HG03103 (cell line): ENCODE data around the gene STRADB.
"Not testable (repeated sequence)": the region's sequence is repeated elsewhere in the genome, so short reads cannot be mapped to it uniquely, and the experiment has no call there.

ENCODE experiments used
- ATAC-seq: cut with Tn5 transposase; IDR thresholded peaks from one replicate; pipeline ENCODE4 v1.9.1; 2021; ENCODE audit warnings: low read depth; ENCODE audit not compliant: unreplicated experiment

STRADB gene, protein sequence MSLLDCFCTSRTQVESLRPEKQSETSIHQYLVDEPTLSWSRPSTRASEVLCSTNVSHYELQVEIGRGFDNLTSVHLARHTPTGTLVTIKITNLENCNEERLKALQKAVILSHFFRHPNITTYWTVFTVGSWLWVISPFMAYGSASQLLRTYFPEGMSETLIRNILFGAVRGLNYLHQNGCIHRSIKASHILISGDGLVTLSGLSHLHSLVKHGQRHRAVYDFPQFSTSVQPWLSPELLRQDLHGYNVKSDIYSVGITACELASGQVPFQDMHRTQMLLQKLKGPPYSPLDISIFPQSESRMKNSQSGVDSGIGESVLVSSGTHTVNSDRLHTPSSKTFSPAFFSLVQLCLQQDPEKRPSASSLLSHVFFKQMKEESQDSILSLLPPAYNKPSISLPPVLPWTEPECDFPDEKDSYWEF

DNA sequence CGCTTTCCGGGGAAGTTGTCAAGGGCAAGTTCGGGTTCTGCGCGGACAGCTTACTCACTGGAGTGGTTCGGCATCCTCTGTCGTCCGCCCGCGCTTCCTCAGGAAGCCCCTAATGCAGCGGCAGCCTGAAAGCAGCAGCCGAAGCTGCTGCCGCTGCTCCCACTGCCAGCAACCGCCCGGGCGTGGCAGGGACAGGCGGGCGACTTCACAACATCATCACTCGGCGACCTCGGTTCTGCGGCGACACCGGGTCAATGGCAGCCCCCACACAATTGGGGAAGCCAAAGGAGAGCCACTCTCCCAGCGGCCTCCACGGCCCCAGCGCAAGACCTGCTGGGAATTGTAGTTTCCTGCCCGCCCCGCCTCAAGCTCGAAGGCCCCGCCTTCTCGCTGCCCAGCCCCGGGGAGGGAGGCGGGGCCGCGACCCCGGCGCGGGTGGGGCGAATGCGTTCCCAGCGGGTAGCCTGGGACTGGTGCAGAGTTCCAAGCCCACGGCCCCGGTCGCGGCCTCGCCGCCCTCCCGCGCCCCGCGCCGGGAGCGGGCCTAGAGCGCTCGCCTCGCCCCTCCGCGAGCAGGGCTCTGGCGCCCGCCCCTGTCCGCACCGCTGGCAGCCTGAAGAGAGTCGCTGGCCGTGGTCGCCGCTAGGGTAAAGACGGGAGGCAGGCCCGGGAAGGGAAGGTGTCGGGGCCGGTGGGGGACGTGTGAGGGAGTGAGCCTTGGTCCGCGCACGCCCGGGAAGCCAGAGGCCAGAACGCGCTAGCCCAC lies at the start of gene STRADB, which contains the start of gene TRAK2:
Gene STRADB, plus strand, starts transcription at position 449 of the 766 bp plus-strand sequence. CDS start 3,101 bp downstream, outside the sequence.
Gene TRAK2, minus strand, starts transcription at position 167 of the 766 bp plus-strand sequence. CDS start 30,951 bp downstream, outside the sequence.
- ATAC-seq, result peak; percentile 93

DNA sequence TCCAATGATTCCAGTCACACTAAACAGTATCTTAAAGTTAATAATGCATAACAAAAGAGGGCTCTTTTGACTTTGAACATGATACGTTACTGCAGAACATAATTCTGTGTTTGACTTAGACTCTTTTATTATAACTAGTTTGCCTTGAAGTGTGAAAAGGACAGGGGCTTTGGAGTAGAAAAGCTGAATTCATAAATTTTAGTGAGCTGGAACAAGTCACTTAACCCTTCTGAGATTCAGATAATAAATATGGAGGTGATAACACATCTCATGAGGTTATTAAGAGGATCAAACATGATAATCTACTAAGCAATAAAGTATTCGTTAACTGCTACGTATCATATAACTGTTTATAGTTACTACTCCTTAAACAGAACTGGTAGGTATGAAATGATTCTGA lies 49.7 kb upstream of the STRADB start:
- ATAC-seq, result no peak

DNA sequence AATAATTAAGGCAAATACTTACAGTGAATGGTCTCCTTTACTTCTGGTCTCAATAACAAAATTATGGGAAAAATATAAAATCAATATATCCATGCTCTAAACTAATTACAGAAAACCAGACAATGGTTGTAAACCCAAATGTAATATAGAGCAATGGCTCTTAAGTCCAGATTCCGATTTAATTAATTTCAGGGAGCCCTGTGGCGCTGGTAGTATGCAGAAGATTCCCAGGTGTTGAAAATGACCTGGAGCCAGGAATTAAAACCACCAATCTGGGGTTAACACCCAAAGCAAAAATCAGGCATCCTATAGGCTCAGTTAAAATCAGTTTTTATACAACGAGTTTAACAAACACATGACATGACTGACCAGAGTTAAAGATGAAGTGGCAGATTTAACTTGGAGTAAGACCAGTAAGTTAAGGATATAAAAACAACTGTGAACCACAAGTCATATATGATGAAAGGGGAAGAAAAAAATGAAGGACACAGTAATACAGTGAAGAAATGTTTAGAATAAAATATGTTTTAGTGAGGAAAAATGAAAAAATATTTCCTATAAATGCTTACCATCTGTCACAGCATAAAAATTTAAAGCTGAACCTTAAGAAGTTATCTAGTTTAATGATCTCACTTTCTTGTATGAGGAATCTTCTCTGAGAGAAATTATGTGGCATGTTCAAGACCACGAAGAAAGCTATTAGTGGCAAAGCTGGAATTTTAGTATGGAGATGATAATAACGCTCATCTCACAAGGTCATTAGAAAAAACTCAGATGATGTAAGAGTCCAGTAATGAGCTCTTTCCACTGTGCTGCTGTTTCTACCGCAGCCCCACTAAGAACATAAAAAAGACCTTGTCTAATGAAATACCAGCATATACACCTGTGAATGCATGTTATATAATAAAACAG lies 48.6 kb upstream of the STRADB start:
- no peak for ATAC-seq

DNA sequence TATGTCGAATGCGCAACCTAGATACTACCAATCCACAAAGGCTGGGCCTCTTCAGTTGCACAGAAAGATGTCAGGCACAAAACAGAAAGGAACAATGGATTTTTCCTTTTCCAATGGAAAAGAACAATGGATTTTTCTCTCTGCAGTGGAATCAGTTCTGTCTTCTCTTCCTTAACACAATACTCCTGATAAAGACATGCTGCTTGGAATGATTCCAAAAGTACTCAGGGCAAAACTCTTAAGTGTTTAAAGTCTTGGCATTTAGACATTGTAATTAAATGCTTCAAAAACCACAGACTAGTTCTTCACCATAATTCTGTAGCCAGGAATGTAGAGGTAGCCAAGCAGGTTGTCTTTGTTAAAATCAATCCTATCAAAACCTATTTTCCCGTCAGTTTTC lies 47.7 kb upstream of the STRADB start:
- no peak for ATAC-seq

DNA sequence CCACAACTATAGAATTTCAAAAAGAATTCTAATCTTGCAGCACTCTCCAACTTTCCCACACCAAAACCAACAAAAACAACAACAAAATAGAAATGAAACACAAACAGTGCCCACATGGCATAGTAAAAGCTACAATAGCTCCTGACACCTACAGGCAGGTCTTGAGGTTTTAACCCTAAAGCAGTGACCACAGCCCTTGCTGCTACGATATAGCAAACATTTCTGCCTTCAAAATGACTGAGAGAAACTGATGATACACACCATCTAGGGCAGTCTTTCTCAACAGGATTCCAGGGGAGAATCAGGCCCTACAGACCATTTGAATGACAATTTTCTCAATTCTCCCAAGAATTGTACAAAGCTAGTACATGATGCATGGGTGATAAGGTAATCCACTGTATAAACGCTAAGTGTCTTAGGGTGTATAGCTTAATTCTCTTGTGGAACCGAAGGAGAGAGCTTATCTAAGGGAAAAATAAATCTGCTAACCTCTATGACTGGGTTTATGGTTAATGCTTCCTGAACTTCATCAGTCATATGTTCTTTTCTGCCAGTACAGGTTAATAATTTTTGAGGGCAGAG lies 46.8 kb upstream of the STRADB start:
- ATAC-seq, result no peak

DNA sequence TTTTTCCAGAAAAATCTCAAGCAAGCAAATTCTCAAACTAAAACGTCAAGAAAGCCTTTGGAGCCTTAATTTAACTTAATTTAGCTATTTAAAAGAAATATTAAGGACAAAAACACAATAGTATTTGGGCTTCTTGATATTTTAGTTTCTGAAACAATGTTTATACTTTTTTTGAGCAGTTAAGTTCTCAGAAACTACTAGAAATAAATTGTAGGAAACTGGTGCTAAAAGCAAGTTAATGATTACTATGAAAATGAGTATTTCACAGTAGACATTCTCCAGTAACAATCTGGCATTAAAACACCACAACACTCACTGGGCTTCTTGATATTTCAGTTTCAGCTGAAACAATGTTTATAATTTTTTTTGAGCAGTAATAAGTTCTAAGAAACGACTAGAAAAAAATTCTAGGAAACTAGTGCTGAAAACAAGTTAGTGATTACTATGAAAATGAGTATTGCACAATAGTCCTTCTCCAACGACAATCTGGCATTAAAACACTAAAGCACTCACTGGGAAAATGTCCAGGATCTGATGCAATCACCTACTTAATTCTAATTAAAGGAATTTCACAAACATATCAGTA lies 45.4 kb upstream of the STRADB start:
- no peak for ATAC-seq

DNA sequence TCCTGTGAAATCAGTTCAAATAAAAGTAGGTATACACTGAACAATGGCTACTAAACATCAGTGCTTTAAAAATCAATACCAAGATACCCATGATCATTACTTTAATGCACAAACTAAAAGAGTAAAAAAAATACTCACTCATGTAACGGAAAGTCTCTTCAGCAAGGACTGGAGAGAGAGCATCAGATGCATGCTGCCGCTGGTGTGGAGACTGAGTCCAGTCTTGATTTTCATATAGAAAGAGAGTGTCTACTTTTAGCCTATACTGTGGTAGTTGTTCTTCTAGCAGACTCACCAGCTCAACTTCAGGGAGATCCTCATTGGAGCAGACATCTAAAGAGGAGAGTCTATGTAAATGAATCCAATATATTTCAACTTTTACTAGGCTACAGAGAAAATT lies 44.3 kb upstream of the STRADB start:
- no peak for ATAC-seq

DNA sequence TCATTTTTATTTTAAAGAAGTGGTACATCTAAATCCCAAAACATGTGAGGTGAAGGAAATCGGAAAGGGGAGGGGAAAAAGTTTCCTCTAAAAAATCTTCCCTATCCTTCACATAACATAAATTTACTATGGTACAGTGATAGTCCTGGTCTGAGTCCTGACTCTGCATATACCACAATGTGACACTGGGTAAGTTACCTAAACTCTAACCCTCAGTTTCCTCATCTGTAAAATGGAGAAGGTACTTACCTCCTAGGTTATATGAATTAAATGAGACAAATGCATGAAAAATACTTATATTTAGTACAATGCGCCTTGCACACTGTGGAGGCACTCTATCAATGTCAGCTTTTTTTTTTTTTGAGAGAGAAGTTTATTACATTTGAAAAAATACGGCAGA lies 42.6 kb upstream of the STRADB start:
- ATAC-seq, result no peak

DNA sequence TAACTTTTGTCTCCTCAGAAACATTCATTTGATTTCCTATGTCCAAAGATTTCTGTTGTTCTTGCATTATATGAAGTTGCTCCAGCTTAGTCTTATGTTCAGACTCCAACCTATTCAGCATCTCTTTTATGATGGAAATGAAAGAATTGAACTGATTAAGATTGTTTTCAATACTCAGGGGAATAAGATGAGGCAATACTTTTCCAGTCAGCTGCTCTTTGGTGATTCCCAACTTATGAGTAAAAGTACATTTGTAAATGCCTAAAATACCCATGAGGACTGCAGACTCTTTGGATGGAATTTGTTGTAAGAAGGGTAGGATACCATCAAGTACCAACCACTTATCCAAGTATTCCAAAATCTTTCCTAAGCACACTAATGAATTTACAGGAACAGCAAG lies 40.1 kb upstream of the STRADB start:
- ATAC-seq, result no peak

DNA sequence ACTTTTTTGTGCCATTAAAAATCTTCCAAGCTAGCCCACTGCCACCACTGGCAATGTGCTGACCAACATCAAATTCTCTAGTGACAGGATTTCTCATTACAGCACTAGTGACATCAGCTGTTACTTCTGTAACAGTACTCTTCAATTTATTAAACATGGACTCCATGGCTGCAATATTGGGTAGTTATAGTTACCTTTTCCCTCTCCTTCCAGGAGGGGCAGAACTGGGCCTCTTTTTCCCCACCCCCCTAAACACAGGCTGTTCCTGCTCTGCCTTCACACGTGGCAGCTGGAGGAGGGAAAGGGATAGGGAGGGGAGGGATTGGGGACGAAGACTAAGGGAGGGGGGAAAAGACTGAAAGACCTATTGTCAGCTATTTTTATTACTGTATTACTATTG lies 38.4 kb upstream of the STRADB start:
- ATAC-seq, result no peak

DNA sequence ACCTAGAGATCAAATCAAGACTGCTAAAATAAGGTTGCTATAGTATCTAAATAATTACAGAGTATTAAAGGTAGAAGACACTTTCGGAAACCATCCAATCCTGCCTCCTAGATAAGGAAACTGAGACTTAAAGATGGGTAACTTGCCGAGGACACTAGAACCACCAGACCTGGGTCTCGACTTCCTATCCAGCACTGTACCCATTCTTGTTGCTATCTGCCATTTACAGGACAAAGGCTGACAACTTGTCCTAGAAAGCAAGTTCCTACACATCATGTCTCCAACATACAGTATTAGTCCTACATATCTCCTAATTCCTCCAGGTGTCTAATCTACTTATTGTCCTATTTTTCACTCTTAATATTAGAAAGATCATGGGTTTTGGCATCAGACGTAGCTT lies 38.0 kb upstream of the STRADB start:
- ATAC-seq, result no peak

DNA sequence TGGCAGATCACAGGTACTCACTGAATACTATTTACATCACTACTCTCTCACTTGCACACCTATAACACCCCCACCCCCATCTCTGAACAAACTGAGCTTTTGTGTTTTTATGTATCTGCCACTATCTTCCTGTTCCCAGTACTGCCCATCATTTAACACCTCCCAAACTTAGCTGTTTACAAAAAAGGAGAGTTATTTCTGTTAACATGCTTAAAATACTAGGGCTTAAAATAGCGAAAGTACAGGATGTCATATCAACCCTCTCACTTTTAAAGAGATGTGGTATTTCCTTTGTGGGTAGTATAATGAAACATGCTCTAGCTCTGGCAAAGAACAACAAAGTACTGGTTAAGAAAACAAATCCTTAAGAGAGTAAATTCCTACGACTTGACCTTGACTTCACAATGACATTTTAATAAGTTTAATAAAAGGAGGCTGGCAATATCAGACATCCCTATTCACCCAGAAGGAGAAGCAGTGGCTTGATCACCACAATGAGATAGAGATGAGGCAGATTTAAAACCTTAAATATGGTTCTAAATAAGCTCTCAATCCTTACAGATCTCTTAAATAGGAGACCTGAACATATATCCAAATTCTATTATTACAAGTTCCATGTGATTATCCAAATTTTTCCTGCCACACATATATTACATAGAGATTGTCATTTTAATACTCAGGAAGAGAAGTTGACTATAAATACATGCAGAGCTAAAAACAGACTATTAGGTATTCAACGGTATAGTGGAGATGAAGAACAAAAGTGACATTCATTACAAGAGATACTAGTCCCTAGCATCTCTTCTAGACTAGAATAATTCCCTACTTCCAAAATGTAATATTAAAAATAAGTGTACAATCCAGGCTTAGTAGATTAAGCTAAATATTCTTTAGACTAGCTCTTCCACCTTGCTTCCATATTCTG lies 37.2 kb upstream of the STRADB start:
- peak; percentile 82 for ATAC-seq

DNA sequence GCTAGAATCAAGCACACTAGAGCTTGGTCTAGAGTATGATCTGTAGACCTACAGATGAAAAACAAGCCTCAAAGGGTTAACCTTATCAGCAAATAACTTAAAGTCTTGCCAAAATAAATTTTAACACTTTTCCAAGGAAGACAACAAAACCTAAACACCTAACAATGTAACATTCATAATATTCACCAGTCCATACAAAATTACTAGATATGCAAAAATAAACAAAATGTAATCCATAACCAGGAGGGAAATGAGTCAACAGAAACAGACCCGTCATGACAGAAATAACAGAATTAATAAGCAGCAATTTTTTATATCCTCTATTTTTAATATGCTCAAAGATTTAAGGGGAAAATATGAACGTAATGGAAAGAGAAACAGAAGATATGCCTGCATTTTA lies 36.4 kb upstream of the STRADB start:
- no peak for ATAC-seq

DNA sequence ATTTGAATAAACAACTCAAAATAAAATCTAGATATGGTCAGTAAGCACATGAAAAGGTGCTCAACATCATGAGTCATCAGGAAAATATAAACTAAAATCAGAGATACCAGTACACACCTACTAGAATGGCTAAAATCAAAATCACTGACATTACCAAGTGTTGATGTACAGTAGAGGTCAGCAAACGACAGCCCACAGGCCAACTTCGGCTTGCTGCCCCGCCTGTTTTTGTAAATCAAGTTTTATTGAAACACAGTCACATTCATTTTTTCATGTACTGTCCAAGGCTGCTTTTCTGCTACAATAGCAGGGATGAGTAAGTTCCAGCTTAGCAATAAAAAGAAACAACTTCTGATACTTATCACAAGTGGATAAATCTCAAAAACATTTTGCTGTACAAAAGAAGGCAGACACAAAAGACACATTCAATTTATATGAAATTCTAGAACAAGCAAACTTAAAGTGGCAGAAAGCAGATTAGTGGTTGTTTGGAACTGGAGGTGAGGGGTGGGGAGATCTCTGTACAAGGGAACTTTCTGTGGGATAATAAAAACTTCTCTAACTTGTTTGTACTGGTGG lies 32.4 kb upstream of the STRADB start:
- no peak for ATAC-seq

DNA sequence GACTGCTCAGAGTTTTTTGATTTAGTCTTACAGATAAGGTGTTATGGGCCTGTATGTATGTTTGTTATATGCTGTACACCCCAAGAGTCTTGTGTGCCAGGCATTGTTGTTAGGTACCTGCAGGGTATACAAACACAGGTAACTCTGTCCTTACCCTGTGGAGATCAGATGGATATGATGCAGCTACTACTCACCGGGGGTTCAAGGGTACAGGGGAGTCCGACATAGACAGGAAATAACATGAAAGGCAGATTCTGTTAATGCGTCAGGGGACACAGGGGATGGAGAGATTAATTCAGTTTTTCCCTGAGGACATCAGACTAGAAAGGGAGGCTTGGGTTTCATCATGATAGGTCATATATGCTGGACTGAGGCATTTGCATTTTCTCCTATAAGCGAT lies 31.6 kb upstream of the STRADB start:
- no peak for ATAC-seq

DNA sequence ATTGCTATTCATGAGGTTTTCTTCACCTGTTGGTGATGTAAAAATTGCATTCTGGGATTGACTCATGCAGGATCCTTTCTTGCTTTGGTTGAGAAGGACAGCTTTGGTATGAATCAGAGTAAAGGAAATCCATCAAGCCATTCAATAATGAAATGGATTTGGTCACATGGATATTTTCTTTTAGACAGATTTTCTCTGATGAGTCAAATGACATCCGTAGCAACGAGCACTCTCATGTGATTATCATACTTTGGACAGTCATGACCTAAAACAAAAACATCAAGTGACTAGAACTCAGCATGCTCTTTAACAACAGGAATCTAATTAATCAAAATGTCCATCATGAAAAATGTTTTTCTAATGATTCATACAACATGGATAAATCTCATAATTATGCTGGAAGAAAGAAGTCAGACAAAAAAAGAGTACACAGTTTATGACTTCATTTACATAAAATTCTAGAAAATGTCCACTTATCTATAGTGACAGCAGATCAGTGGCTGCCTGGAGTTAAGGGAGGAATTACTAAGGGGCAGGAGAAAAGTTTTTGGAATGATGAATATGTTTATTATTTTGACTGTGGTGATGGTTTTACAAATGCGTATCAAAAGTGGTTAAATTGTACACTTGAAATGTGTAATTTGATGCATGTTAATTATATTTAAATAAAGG lies 31.0 kb upstream of the STRADB start:
- ATAC-seq, result no peak

DNA sequence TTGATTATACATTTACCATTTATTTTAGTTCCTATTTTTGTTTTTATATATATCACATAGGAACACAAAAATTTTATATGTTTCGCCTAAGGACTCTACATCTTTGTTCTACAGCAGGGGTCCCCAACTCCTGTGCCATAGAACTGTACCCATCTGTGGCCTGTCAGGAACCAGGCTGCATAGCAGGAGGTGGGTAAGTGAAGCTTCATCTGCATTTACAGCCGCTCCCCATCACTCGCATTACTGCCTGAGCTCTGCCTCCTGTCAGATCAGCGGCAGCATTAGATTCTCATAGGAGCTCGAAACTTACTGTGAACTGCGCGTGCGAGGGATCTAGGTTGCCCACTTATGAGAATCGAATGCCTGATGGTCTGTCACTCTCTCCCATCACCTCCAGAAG lies 25.6 kb upstream of the STRADB start:
- no peak for ATAC-seq

DNA sequence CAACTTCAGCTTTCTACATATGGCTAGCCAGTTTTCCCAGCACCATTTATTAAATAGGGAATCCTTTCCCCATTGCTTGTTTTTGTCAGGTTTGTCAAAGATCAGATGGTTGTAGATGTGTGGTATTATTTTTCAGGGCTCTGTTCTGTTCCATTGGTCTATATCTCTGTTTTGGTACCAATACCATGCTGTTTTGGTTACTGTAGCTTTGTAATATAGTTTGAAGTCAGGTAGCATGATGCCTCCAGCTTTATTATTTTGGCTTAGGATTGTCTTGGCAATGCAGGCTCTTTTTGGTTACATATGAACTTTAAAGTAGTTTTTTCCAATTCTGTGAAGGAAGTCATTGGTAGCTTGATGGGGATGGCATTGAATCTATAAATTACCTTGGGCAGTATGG lies 23.2 kb upstream of the STRADB start:
- not testable (repeated sequence) for ATAC-seq
